HG03342 (cell line): Measurements from ENCODE around the gene RYK.
"Not testable (repeated sequence)": the region's sequence is repeated elsewhere in the genome, so short reads cannot be mapped to it uniquely, and the experiment has no call there.

Experiments
- ATAC-seq: cut with Tn5 transposase; IDR thresholded peaks from one replicate; pipeline ENCODE4 v1.9.1; 2021; ENCODE audit warnings: mild to moderate bottlenecking, moderate library complexity; ENCODE audit not compliant: unreplicated experiment

The RYK gene

GRCh38 chr3:134224796-134225156, 25.9 kb downstream of the RYK start:
- ATAC-seq = not testable (repeated sequence)

- ATAC-seq = no peak
Observed at GRCh38 chr3:134222835-134223234, 27.8 kb downstream of the RYK start.

GRCh38 chr3:134216851-134217250, 33.8 kb downstream of the RYK start:
- ATAC-seq = no peak

GRCh38 chr3:134216191-134216764, 34.4 kb downstream of the RYK start:
- ATAC-seq = no peak

GRCh38 chr3:134214239-134214638, 36.4 kb downstream of the RYK start:
- ATAC-seq = no peak

- ATAC-seq = no peak
Observed at GRCh38 chr3:134212967-134213665, 37.5 kb downstream of the RYK start.

GRCh38 chr3:134211797-134212196, 38.9 kb downstream of the RYK start:
- ATAC-seq = peak; percentile 73

GRCh38 chr3:134205451-134205850, 45.2 kb downstream of the RYK start:
- ATAC-seq = no peak

GRCh38 chr3:134201201-134202130, 49.2 kb downstream of the RYK start:
- ATAC-seq = no peak

- ATAC-seq = not testable (repeated sequence)
Observed at GRCh38 chr3:134199880-134200279, 50.8 kb downstream of the RYK start.

GRCh38 chr3:134199240-134199639, 51.4 kb downstream of the RYK start:
- no peak for ATAC-seq

- ATAC-seq = no peak
Observed at GRCh38 chr3:134198414-134198813, 52.2 kb downstream of the RYK start.

GRCh38 chr3:134197681-134198261, 52.9 kb downstream of the RYK start:
- peak; percentile 79 for ATAC-seq

- no peak for ATAC-seq
Observed at GRCh38 chr3:134194247-134194646, 56.4 kb downstream of the RYK start.

- no peak for ATAC-seq
Observed at GRCh38 chr3:134190250-134190649, 60.4 kb downstream of the RYK start.

GRCh38 chr3:134189849-134190248, 60.8 kb downstream of the RYK start:
- ATAC-seq = no peak

GRCh38 chr3:134186391-134186790, 64.3 kb downstream of the RYK start:
- ATAC-seq = no peak

GRCh38 chr3:134180761-134181160, 69.9 kb downstream of the RYK start:
- ATAC-seq = no peak

GRCh38 chr3:134179508-134179907, 71.2 kb downstream of the RYK start:
- no peak for ATAC-seq

GRCh38 chr3:134163096-134163495, 87.6 kb downstream of the RYK start:
- ATAC-seq = no peak

- no peak for ATAC-seq
Observed at GRCh38 chr3:134161898-134162615, 88.6 kb downstream of the RYK start.
